Adrenal gland (tissue), 12 donors: ENCODE data around the gene CNTNAP2. TPM values are rescaled to one million over a fixed set of nuclear protein-coding genes. Genes with fewer than 3 reads are reported as not detected.
"Not testable (repeated sequence)": the region's sequence is repeated elsewhere in the genome, so short reads cannot be mapped to it uniquely, and the experiment has no call there.

Experiments used
- DNase-seq, 7 donors: peaks; one replicate each; pipeline ENCODE4 v3.0.0-alpha.2; 2019 to 2020
- H3K27ac ChIP-seq, 5 donors: fragments of 200-600 bp; sonication (generic) in 4 of 5; 1 replicate in 3 of 5; 2 replicates in 2 of 5; pipeline versions ENCODE4 v1.5.1 to v1.8.0; 2016 to 2020; ENCODE audit warnings: mild to moderate bottlenecking in 1 of 5
- H3K27me3 ChIP-seq: fragments of 200-600 bp; 2 replicates; pipeline ENCODE4 v1.8.0; 2021
- H3K36me3 ChIP-seq, 2 donors: fragments of 200-600 bp; replicated peaks in 1 of 2; 1 replicate in 1 of 2; 2 replicates in 1 of 2; pipeline versions ENCODE4 v1.5.1 to v1.8.0; 2018 to 2022
- H3K4me1 ChIP-seq, 2 donors: fragments of 200-600 bp; replicated peaks in 1 of 2; 1 replicate in 1 of 2; 2 replicates in 1 of 2; pipeline versions ENCODE4 v1.5.1 to v1.8.0; 2018 to 2021
- H3K4me3 ChIP-seq, 4 donors: fragments of 200-600 bp; sonication (generic) in 3 of 4; one replicate each; pipeline ENCODE4 v1.5.1; 2016 to 2018
- H3K9me3 ChIP-seq, 3 donors: fragments of 200-600 bp; sonication (generic) in 1 of 3; replicated peaks in 1 of 3; 1 replicate in 2 of 3; 2 replicates in 1 of 3; pipeline versions ENCODE4 v1.5.1 to v1.8.0; 2016 to 2021
- POLR2A ChIP-seq, 2 donors: fragments of 450-650 bp; IDR thresholded peaks; one replicate each; pipeline ENCODE4 v1.6.1; 2017; ENCODE audit warnings: antibody characterized with exemption in 2 of 2, mild to moderate bottlenecking in 2 of 2, moderate library complexity in 1 of 2
- WGBS, 4 donors: extraction: QIAGEN DNeasy Blood & Tissue Kit in 2 of 4; methylation state at CpG; one replicate each; pipeline versions ENCODE4 v1.1.5 to v1.1.7; 2013 to 2017; 5-methylcytosine and 5-hydroxymethylcytosine counted together
- intact Hi-C, 2 donors: fragments of 100-400 bp; cut with DNase I; formaldehyde crosslinking; loops; one replicate each; pipeline versions ENCODE4 v1.14.1 to v1.15.0; 2022 to 2023
- polyA plus RNA-seq, 3 donors: library from polyadenylated mRNA; stranded (reverse); fragments of 200-250 nt in 2 of 3; fragments of 350-450 nt in 1 of 3; fragmentation: Illumina TruSeq in 1 of 3; extraction: RNeasy Lipid Tissue Mini Kit (QIAGEN cat#74804) in 1 of 3; gene quantifications; one replicate each; pipeline ENCODE4 v1.2.3, GENCODE V29; 2013 to 2014
- total RNA-seq, 9 donors: library from RNA; depleted of rRNA in 4 of 9; stranded (reverse); fragments of >200 nt in 4 of 9; fragments of 120-200 nt in 1 of 9; fragmentation: NEBNext Ultra II Directional in 1 of 9; extraction: Animal tissue kit (Norgen Biotek cat#: 25700) in 1 of 9; gene quantifications; one replicate each; pipeline versions ENCODE4 v1.1.0 to v1.2.4, GENCODE V29; 2013 to 2023
- TF ChIP-seq, protein P1 (sequence below), 6 experiments: fragments of 450-650 bp in 4 of 6; fragments of 200-600 bp in 2 of 6; sonication (generic) in 1 of 6; IDR thresholded peaks; 1 replicate in 5 of 6; 2 replicates in 1 of 6; pipeline versions ENCODE4 v1.5.1 to v1.8.0; 2016 to 2021; ENCODE audit warnings: antibody characterized with exemption in 6 of 6, mild to moderate bottlenecking in 2 of 6, moderate library complexity in 1 of 6
- donor health status: healthy with polysubstance abuse.
- donor health status: Bipolar disorder and iron deficiency.
- donor health status: DM: yes; HTN: yes; CAD: no.
- donor health status: DM: no; HTN: no; CAD: no.
- donor health status: DM: no; HTN: no; CAD: no.
- donor health status: DM: yes; HTN: yes; CAD: no.

Gene CNTNAP2
- total and polyA plus RNA-seq, 12 donors: 0.14 to 6.3 (median 1.8) TPM; not detected in 2

- DNase-seq: no peak
- Histone ChIP-seq H3K27me3 (no peaks in the 10 kb centered on the region), H3K4me1 (no peaks in the 10 kb centered on the region), H3K9me3 (no peaks in the 10 kb centered on the region), H3K4me3 (no peak overlapping the region), H3K36me3 (no peaks in the 10 kb centered on the region), H3K27ac (no peak overlapping the region)
- 52 to 69% (median 58%) methylated on average over 2 of the region's 2 CpGs for WGBS, 4 donors
- no peak for TF ChIP-seq POLR2A (IDR thresholded peaks at IDR 0.05)
- TF ChIP-seq, protein P1, sequence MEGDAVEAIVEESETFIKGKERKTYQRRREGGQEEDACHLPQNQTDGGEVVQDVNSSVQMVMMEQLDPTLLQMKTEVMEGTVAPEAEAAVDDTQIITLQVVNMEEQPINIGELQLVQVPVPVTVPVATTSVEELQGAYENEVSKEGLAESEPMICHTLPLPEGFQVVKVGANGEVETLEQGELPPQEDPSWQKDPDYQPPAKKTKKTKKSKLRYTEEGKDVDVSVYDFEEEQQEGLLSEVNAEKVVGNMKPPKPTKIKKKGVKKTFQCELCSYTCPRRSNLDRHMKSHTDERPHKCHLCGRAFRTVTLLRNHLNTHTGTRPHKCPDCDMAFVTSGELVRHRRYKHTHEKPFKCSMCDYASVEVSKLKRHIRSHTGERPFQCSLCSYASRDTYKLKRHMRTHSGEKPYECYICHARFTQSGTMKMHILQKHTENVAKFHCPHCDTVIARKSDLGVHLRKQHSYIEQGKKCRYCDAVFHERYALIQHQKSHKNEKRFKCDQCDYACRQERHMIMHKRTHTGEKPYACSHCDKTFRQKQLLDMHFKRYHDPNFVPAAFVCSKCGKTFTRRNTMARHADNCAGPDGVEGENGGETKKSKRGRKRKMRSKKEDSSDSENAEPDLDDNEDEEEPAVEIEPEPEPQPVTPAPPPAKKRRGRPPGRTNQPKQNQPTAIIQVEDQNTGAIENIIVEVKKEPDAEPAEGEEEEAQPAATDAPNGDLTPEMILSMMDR (IDR thresholded peaks at IDR 0.05): no peak
- intact Hi-C loops: no loop called here
Observed at GRCh38 chr7:147096629-147097028, 980.0 kb downstream of the CNTNAP2 start.

- Histone ChIP-seq H3K27ac (no peak overlapping the region), H3K4me3 (no peak overlapping the region), H3K27me3 (no peaks in the 10 kb centered on the region), H3K4me1 (no peaks in the 10 kb centered on the region), H3K9me3 (peaks cover 0 to 4% (median 0%) of the 10 kb centered on the region in 3 donors), H3K36me3 (no peaks in the 10 kb centered on the region)
- WGBS, 4 donors: 44 to 55% (median 51%) methylated on average over 2 of the region's 2 CpGs
- TF ChIP-seq, protein P1 (IDR thresholded peaks at IDR 0.05): no peak
- no peak for TF ChIP-seq POLR2A (IDR thresholded peaks at IDR 0.05)
- intact Hi-C loops: no loop called here
- DNase-seq: no peak
Observed at GRCh38 chr7:147103224-147103623, 986.6 kb downstream of the CNTNAP2 start.

DNA sequence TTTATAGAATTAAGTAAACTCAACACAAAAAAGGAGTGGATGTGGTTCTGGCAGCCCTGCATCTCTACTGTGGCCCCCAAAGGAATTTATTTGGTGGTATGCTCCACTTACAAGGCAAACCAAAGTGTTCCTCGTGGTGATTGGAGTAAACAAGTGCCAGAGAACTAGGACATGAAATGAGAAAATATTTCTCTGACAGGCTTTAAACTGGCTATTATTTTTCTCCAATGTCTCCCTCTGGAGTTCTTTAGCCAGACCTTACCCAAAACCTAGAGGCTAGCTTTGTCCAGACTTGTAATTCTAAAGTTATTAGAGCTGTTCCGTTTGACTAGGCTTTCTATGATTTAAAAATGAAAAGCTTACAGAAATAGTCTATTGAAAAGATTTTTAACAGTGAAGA, 990.1 kb downstream of the CNTNAP2 start:
- intact Hi-C loops: no loop called here
- 27 to 47% (median 43%) methylated on average over 2 of the region's 2 CpGs for WGBS, 4 donors

GRCh38 chr7:147114525-147114924, 997.9 kb downstream of the CNTNAP2 start:
- H3K4me1 ChIP-seq, intact Hi-C loops, DNase-seq, H3K27me3 ChIP-seq, H3K36me3 ChIP-seq, H3K4me3 ChIP-seq, H3K9me3 ChIP-seq, H3K27ac ChIP-seq: not testable (repeated sequence)
- 57 to 80% (median 78%) methylated on average over 1 of the region's 1 CpG for WGBS, 4 donors

More for the DNA sequence above, 990.1 kb downstream of the CNTNAP2 start:
- Histone ChIP-seq H3K36me3 (no peaks in the 10 kb centered on the region), H3K27me3 (no peaks in the 10 kb centered on the region), H3K27ac (no peak overlapping the region), H3K9me3 (peaks cover 0 to 4% (median 0%) of the 10 kb centered on the region in 3 donors), H3K4me3 (no peak overlapping the region), H3K4me1 (no peaks in the 10 kb centered on the region)
- TF ChIP-seq, protein P1 (IDR thresholded peaks at IDR 0.05): no peak
- DNase-seq: no peak

GRCh38 chr7:147136352-147136751, 1019.8 kb downstream of the CNTNAP2 start:
- H3K27ac ChIP-seq: no peak overlapping the region
- H3K4me1 ChIP-seq: no peaks in the 10 kb centered on the region
- no peaks in the 10 kb centered on the region for H3K36me3 ChIP-seq
- TF ChIP-seq, protein P1 (IDR thresholded peaks at IDR 0.05): no peak
- TF ChIP-seq POLR2A (IDR thresholded peaks at IDR 0.05): no peak
- no peaks in the 10 kb centered on the region for H3K27me3 ChIP-seq
- no peaks in the 10 kb centered on the region for H3K9me3 ChIP-seq
- WGBS, 4 donors: 48 to 58% (median 55%) methylated on average over 2 of the region's 2 CpGs
- DNase-seq: no peak
- no peak overlapping the region for H3K4me3 ChIP-seq
- intact Hi-C loops: no loop called here
